ENCODE measurements around the gene PPM1A. TPM values are rescaled to one million over a fixed set of nuclear protein-coding genes. Genes with fewer than 3 reads are reported as not detected.

The PPM1A gene
- total RNA-seq, 1 experiment from 2014 or later: 41.7 TPM

GRCh38 chr14:60294411-60295069 lies 45.5 kb downstream of the PPM1A start:
- Histone ChIP-seq H4K5ac (ENCODE audit: insufficient read length, low read depth, low read length) (no peak overlapping the region), H2BK15ac (ENCODE audit: low read depth, low read length) (no peak overlapping the region), H3K27me3 (ENCODE audit: insufficient read depth, low read length) (no peaks in the 10 kb centered on the region), H3K4me1 (ENCODE audit: insufficient read depth, low read length) (no peaks in the 10 kb centered on the region; the same call in 1 of the 2 replicates), H4K91ac (ENCODE audit: insufficient read length, low read depth, low read length) (no peak overlapping the region), H3K23me2 (ENCODE audit: insufficient read length, low read depth, low read length, poor library complexity, severe bottlenecking) (no peaks in the 10 kb centered on the region), H2BK20ac (ENCODE audit: low read depth, low read length, poor library complexity, severe bottlenecking) (no peak overlapping the region), H4K8ac (replicated peaks; ENCODE audit: insufficient read length, low read depth, low read length) (no peak overlapping the region), H3K9me3 (ENCODE audit: control insufficient read depth, low read depth, low read length) (no peaks in the 10 kb centered on the region), H2BK12ac (ENCODE audit: insufficient read length, low read depth, low read length) (no peak overlapping the region), H3K9ac (ENCODE audit: extremely low read depth, insufficient read length, low read length) (no peak overlapping the region), H3K14ac (ENCODE audit: insufficient read depth, low read length) (no peak overlapping the region), H3K79me2 (ENCODE audit: insufficient read depth, low read length) (no peaks in the 10 kb centered on the region), H2BK120ac (ENCODE audit: low read depth, low read length, poor library complexity, severe bottlenecking) (no peak overlapping the region), H3K18ac (ENCODE audit: insufficient read length, low read depth, low read length) (no peak overlapping the region), H3T11ph (ENCODE audit: low read length) (no peak overlapping the region), H3K56ac (ENCODE audit: insufficient read length, low read depth, low read length) (no peak overlapping the region), H3K27ac (ENCODE audit: insufficient read length, low read depth, low read length) (no peak overlapping the region), H4K20me1 (ENCODE audit: control insufficient read depth, insufficient read depth, insufficient read length) (no peaks in the 10 kb centered on the region), H3K4ac (ENCODE audit: low read depth, low read length) (no peak overlapping the region), H2AFZ (ENCODE audit: low read length) (no peak overlapping the region), H3K23ac (ENCODE audit: insufficient read length, low read depth, low read length) (no peak overlapping the region), H3K79me1 (ENCODE audit: insufficient read depth, low read depth, low read length, poor library complexity, severe bottlenecking) (no peaks in the 10 kb centered on the region), H3K4me2 (ENCODE audit: insufficient read depth, insufficient read length, low read length) (no peak overlapping the region), H2BK5ac (ENCODE audit: insufficient read length, low read length) (no peak overlapping the region), H2AK5ac (ENCODE audit: insufficient read length, low read length) (no peak overlapping the region)
- peaks cover 8 to 13% of the 10 kb centered on the region in 2 experiments; a peak in 3 of 4 replicates for H3K4me1 Mint-ChIP-seq
- no peaks in the 10 kb centered on the region for H3K9me3 Mint-ChIP-seq
- H3K4me3 Mint-ChIP-seq: no peak overlapping the region
- no peak overlapping the region for H3K27ac Mint-ChIP-seq
- no peak for DNase-seq
- WGBS (ENCODE audit: extremely low coverage, insufficient read length, low lambda C conversion rate): no CpG with 5 or more reads among the region's 3 CpGs
- H3K36me3 Mint-ChIP-seq (ENCODE audit: insufficient read depth in 1 of 3, low read depth in 3 of 3): peaks cover 5 to 21% (median 7%) of the 10 kb centered on the region in 3 experiments; a peak in 5 of 7 replicates
- no peaks in the 10 kb centered on the region for H3K27me3 Mint-ChIP-seq (ENCODE audit: low read depth)
- TF ChIP-seq, protein P1, sequence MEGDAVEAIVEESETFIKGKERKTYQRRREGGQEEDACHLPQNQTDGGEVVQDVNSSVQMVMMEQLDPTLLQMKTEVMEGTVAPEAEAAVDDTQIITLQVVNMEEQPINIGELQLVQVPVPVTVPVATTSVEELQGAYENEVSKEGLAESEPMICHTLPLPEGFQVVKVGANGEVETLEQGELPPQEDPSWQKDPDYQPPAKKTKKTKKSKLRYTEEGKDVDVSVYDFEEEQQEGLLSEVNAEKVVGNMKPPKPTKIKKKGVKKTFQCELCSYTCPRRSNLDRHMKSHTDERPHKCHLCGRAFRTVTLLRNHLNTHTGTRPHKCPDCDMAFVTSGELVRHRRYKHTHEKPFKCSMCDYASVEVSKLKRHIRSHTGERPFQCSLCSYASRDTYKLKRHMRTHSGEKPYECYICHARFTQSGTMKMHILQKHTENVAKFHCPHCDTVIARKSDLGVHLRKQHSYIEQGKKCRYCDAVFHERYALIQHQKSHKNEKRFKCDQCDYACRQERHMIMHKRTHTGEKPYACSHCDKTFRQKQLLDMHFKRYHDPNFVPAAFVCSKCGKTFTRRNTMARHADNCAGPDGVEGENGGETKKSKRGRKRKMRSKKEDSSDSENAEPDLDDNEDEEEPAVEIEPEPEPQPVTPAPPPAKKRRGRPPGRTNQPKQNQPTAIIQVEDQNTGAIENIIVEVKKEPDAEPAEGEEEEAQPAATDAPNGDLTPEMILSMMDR (conservative IDR thresholded peaks at IDR 0.05): no peak

All from H9 (cell line).